HG03460 (cell line): ENCODE data around the gene RPL36AL.
"Not testable (repeated sequence)": the region's sequence is repeated elsewhere in the genome, so short reads cannot be mapped to it uniquely, and the experiment has no call there.

Experiments
- ATAC-seq: cut with Tn5 transposase; IDR thresholded peaks from one replicate; pipeline ENCODE4 v1.9.1; 2021; ENCODE audit not compliant: unreplicated experiment

The RPL36AL gene

GRCh38 chr14:49620182-49621113 lies at the start of gene RPL36AL, which contains the start of gene MGAT2:
RPL36AL (minus strand) TSS chr14:49620626; CDS start chr14:49619104, 1,522 bp downstream.
MGAT2 (plus strand) TSS chr14:49620799; CDS start chr14:49621269, 470 bp downstream.
- peak; percentile 97 for ATAC-seq

- no peak for ATAC-seq
Observed at GRCh38 chr14:49659526-49660455, 39.4 kb upstream of the RPL36AL start.

DNA sequence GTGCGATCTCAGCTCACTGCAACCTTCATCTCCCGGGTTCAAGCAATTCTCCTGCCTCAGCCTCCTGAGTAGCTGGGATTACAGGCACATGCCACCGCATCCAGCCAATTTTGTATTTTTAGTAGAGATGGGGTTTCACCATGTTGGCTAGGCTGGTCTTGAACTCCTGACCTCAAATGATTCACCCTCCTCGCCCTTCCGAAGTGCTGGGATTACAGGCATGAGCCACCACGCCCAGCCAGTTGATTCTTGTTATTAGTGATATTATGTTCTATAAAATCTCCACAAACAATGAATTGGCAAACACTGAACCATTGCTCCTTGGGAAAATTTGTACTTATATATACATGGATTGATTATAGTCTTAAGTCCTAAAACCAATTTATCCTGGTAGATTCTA lies 37.1 kb upstream of the RPL36AL start:
- ATAC-seq: not testable (repeated sequence)

DNA sequence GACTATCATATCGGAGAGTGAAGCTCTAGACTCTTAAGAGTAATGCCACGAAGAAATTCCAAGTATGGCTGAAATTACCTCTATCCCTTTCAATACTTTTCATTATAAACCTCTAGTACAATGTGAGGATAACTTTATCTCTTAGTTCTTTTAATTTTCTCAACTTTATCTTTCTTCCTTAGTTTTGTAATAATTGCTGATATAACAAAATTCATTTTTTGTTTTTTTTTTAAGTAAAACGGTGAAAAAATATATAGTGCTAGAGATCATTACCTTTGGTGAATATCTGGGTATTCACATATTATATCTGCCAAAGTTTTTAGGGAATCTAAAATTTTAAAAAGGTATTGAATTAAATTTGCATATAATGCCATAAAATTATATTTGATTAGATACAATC lies 34.1 kb upstream of the RPL36AL start:
- ATAC-seq: no peak

DNA sequence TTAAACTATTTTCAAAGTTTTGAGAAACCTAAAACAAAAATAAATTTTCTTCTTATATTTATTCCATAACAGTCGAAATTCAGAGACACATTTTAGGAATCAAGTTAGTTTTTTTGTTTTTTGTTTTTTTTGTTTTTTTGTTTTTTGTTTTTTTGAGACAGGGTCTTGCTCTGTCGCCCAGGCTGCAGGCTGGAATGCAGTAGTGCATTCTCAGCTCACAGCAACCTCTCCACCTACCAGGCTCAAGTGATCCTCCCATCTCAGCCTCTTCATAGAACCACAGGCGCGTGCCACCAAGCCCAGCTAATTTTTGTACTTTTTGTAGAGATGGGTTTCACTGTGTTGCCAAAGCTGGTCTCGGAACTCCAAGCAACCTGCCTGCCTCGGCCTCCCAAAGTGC lies 33.1 kb upstream of the RPL36AL start:
- ATAC-seq: no peak

DNA sequence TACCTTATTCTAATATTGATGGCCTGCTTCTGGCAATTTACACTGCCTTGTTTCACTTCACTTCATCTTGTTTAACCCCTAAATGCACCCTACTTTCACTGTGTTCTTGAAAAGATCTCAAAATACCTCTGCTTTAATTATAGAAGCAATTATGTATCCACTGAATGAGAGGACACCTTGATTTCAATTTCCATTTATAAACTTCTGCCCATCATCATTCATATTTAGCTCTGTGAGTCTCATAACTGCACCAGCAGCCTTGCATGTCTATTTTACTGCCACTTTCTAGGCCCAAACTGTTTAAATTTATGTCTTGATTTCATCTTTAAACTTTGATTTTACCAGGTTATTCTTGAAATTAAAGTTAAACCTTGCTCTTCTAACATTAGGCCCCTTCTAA lies 21.7 kb upstream of the RPL36AL start:
- no peak for ATAC-seq

GRCh38 chr14:49641697-49642129 lies 21.3 kb upstream of the RPL36AL start:
- no peak for ATAC-seq

DNA sequence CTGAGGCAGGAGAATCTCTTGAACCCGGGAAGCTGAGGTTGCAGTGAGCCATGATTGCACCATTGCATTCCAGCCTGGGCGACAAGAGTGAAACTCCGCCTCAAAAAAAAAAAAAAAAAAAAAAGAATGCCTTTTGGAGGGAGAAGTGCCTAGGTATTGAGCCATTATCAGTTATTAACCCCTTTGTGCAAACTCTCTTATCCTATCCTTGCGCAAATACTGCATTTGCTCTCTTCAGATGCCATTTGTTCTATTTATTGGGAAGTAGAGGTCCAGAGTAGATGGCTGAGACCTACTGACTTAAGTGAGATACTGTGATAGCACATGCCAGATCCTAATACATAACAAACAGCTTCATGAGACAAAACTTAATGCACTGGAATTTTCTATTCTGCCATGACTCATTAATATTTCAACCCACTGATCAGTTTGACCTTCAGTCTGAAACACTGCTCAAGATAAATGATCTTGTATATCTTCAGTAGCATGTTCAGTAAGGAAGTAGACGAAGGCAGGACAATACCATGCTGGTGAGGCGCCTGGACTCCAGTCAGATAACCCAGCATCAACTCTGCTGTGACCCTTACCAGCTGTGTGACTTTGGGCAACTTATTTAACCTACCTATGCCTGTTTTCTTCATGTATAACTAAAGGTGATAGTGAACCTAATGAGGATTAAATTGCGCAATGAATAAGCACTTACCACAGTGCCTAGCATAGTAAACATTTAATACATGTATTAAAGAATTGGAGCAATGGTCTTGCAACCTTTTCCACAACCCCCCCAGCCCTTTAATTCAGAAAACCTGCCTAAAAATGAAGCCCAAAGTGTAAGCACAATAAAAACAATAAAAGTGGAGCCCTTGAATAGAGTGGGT lies 20.4 kb upstream of the RPL36AL start:
- no peak for ATAC-seq

- ATAC-seq: no peak
Observed at GRCh38 chr14:49637534-49638078, 17.2 kb upstream of the RPL36AL start.

DNA sequence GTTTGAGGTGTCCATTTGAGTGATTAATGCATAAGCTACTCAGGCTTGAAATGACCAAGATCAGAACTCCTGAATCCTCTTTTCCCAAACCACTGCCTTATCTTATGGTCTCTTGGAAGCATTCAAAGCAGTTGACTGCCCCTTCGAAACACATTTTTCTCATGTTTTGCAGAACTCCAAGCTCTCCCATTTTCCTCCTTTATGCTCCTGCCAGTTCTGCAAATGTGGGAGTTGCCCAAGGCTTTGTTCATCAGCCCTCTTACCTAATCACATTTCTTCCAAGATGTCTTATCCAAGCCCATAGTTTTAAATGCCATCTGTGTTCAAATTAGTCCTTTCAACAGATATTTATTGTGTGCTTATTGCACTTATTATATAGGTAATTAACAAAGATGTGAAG lies 16.4 kb upstream of the RPL36AL start:
- ATAC-seq: no peak

DNA sequence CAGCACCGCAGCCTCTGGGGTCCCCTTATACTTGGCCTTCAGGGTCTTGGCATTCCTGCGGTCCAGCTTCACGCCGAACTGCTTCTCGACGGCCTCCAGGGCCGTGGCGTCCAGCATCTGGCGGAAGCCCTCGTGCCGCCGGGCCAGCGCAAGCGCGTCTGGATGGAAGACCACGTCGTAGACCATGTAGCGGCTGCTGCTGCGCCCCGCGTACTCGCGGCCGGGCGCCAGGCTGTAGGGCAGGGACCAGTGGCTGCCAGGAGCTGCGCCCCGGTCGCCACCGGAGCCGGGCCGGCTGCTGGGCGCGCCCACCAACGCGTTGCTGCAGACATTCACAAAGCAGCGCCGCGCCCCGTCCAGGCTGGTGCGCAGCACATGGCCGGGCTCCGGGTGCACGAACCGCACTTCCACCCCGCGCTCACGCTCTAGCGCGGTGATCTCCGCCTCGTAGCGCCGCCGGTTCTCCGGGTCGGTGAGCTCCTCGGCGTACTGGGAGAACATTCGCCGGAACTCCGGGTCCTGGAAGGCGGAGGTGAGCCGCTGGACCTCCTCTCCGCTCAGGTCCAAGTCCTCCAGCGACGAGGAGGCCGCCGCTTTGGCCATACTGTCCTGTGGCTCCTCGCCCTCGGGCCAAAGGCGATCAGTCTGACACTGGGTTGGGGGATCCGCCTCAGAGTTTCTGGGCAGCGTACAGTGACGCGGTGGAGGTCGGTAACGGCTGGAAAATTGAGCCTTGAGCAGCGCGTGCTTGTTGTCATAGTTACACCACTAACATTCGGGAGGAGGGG lies 14.3 kb upstream of the RPL36AL start, which contains the start of gene DNAAF2:
TSS of gene DNAAF2 (minus strand) at position 698 of the 788 bp plus-strand sequence. CDS start at position 603, 95 bp downstream.
- ATAC-seq: peak; percentile 30

- peak; percentile 78 for ATAC-seq
Observed at GRCh38 chr14:49633640-49634546, 13.5 kb upstream of the RPL36AL start.

DNA sequence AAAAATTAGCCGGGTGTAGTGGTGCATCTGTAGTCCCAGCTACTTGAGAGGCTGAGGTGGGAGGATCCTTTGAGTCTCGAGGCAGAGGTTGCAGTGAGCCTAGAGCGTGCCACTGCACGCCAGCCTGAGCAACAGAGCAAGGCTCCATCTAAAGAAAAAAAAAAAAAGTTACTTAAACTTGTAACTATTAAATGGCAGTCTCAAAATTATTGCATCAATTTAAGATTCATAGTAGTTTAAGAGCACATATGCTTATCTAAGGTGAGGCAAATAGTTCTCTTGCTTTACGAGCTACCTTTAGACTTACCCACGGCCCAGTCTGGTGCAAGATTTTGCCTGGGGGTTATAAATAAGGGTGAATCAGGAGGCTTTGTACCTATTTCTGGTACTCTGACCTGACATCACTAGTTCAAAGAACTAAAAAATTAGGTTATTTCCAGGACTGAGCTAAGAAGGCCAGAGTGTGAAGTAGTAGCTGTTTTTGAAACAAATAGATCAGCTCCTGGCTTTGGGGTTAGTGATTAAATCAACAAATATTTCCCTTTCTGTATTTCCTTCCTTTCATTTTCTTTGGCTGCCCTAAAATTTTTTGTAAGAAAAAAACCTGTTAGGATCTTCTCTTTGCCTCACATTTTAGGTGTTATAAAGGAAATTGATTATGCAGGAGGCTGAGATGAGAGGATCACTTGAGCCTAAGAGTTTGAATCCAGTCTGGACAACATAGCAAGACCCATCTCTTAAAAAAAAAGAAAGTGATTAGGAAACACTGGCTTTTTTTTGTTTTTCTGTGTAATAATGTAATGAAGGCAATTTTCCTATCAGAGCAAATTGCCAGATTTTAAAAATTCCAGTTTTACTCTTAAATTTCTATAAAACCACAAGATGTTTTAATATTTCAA lies 3.8 kb upstream of the RPL36AL start:
- no peak for ATAC-seq

DNA sequence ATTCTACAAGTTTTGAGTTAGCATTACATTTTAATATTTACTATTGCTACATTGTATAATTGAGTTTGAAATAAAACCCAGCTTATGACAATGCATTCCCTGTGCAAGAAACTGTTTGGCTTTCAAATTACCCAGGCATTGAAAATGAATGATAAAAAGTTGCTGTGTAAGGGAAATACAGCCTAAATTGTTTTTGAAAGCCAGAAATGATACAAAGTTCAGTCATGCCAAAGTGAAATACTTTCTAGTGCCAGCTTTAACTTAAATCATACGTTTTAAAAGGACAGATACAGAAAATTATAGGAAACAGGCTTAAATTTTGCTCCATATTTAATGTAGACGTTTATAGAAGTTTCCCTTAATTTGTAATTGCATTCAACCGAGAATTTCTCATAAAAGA lies 3.0 kb upstream of the RPL36AL start:
- ATAC-seq: no peak

- ATAC-seq: no peak
Observed at GRCh38 chr14:49622022-49622607, 1.7 kb upstream of the RPL36AL start.

DNA sequence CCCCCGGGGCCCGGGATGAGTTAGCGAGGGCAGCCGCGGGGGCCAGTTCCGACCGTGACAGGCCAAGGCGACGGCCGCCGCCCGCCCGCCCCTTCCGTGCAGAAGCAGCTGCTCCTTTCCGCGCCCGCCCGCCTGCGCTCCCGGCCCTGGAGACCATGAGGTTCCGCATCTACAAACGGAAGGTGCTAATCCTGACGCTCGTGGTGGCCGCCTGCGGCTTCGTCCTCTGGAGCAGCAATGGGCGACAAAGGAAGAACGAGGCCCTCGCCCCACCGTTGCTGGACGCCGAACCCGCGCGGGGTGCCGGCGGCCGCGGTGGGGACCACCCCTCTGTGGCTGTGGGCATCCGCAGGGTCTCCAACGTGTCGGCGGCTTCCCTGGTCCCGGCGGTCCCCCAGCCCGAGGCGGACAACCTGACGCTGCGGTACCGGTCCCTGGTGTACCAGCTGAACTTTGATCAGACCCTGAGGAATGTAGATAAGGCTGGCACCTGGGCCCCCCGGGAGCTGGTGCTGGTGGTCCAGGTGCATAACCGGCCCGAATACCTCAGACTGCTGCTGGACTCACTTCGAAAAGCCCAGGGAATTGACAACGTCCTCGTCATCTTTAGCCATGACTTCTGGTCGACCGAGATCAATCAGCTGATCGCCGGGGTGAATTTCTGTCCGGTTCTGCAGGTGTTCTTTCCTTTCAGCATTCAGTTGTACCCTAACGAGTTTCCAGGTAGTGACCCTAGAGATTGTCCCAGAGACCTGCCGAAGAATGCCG lies 872 bp upstream of the RPL36AL start:
- ATAC-seq: peak; percentile 30
